Testis (tissue), 2 donors: ENCODE results near the gene KNL1.

Experiments used
- CTCF ChIP-seq, 3 experiments: fragments of 450-650 bp in 2 of 3; fragments of 200-600 bp in 1 of 3; sonication (generic) in 1 of 3; IDR thresholded peaks; one replicate each; pipeline ENCODE4 v1.5.1; 2016 to 2019; ENCODE audit warnings: antibody characterized with exemption in 3 of 3, mild to moderate bottlenecking in 2 of 3, moderate library complexity in 1 of 3
- POLR2A ChIP-seq: fragments of 450-650 bp; IDR thresholded peaks from one replicate; pipeline ENCODE4 v1.6.1; 2017; ENCODE audit warnings: antibody characterized with exemption, mild to moderate bottlenecking, moderate library complexity

- TF ChIP-seq CTCF (IDR thresholded peaks at IDR 0.05), result no peak
- TF ChIP-seq POLR2A, result no peak
These were observed 90.3 kb downstream of the KNL1 start for GRCh38 chr15:40684381-40684780.
